Mesothelial cell of epicardium (in vitro differentiated cells): ENCODE results near the gene CHRM1. TPM values are rescaled to one million over a fixed set of nuclear protein-coding genes. Genes with fewer than 3 reads are reported as not detected.

ENCODE experiments used
- DNase-seq, 2 experiments: peaks; one replicate each; pipeline ENCODE4 v3.0.0; 2021; ENCODE audit warnings: low spot score in 2 of 2; ENCODE audit not compliant: unreplicated experiment in 2 of 2
- H3K27ac Mint-ChIP-seq: 2 replicates; pipeline ENCODE4 v1.8.0; 2021; ENCODE audit warnings: mixed read lengths
- H3K27me3 Mint-ChIP-seq: 2 replicates; pipeline ENCODE4 v1.8.0; 2021; ENCODE audit warnings: low read depth, mixed read lengths
- H3K36me3 Mint-ChIP-seq: 2 replicates; pipeline ENCODE4 v1.8.0; 2021; ENCODE audit warnings: mixed read lengths
- H3K4me1 Mint-ChIP-seq: 2 replicates; pipeline ENCODE4 v1.8.0; 2021; ENCODE audit warnings: mixed read lengths
- H3K4me3 Mint-ChIP-seq: 2 replicates; pipeline ENCODE4 v1.8.0; 2021; ENCODE audit warnings: mild to moderate bottlenecking, moderate library complexity, mixed read lengths
- H3K9me3 Mint-ChIP-seq: 2 replicates; pipeline ENCODE4 v1.8.0; 2021; ENCODE audit warnings: mixed read lengths
- total RNA-seq: library from RNA; stranded (reverse); gene quantifications from 3 replicates; pipeline ENCODE4 v1.2.1, GENCODE V29; 2021
- TF ChIP-seq, protein P1 (sequence below): fragments of 200-600 bp; sonication (generic); IDR thresholded peaks from one replicate; pipeline ENCODE4 v1.5.0; 2021; ENCODE audit warnings: antibody characterized with exemption; ENCODE audit not compliant: unreplicated experiment

Gene CHRM1
- total RNA-seq, 1 donor from 2014 or later: 0.09 TPM

- no peak for DNase-seq
- Mint-ChIP-seq H3K36me3 (no peaks in the 10 kb centered on the region), H3K27me3 (peaks cover 42% of the 10 kb centered on the region), H3K9me3 (no peaks in the 10 kb centered on the region), H3K4me3 (no peak overlapping the region), H3K4me1 (peaks cover 53% of the 10 kb centered on the region), H3K27ac (no peak overlapping the region)
- TF ChIP-seq, protein P1, sequence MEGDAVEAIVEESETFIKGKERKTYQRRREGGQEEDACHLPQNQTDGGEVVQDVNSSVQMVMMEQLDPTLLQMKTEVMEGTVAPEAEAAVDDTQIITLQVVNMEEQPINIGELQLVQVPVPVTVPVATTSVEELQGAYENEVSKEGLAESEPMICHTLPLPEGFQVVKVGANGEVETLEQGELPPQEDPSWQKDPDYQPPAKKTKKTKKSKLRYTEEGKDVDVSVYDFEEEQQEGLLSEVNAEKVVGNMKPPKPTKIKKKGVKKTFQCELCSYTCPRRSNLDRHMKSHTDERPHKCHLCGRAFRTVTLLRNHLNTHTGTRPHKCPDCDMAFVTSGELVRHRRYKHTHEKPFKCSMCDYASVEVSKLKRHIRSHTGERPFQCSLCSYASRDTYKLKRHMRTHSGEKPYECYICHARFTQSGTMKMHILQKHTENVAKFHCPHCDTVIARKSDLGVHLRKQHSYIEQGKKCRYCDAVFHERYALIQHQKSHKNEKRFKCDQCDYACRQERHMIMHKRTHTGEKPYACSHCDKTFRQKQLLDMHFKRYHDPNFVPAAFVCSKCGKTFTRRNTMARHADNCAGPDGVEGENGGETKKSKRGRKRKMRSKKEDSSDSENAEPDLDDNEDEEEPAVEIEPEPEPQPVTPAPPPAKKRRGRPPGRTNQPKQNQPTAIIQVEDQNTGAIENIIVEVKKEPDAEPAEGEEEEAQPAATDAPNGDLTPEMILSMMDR: no peak
Observed at GRCh38 chr11:62930157-62930556, 9.0 kb upstream of the CHRM1 start.

DNA sequence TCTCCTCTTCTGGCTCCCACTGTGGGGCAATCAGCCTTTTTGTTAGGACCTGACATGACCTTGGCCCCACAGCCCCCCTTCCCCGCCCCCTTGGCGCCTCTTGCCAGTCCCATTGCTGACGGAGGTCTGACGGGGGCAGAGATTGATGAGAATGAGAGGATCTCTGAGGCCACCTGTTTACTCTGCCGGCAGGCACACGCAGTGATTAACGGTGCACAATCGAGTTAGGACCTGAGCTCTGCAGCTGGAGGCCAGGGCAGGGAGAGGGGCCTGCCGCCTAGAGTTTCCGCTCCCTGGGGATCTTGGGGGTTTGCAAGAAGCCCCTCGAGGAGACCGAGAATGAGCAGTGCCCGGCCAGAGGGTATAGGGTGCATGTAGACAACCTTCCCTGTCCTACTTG is 6.8 kb upstream of the CHRM1 start:
- Mint-ChIP-seq H3K4me3 (no peak overlapping the region), H3K9me3 (no peaks in the 10 kb centered on the region), H3K27ac (no peak overlapping the region), H3K36me3 (no peaks in the 10 kb centered on the region), H3K27me3 (peaks cover 62% of the 10 kb centered on the region), H3K4me1 (peaks cover 59% of the 10 kb centered on the region)
- TF ChIP-seq, protein P1: no peak
- DNase-seq: no peak

DNA sequence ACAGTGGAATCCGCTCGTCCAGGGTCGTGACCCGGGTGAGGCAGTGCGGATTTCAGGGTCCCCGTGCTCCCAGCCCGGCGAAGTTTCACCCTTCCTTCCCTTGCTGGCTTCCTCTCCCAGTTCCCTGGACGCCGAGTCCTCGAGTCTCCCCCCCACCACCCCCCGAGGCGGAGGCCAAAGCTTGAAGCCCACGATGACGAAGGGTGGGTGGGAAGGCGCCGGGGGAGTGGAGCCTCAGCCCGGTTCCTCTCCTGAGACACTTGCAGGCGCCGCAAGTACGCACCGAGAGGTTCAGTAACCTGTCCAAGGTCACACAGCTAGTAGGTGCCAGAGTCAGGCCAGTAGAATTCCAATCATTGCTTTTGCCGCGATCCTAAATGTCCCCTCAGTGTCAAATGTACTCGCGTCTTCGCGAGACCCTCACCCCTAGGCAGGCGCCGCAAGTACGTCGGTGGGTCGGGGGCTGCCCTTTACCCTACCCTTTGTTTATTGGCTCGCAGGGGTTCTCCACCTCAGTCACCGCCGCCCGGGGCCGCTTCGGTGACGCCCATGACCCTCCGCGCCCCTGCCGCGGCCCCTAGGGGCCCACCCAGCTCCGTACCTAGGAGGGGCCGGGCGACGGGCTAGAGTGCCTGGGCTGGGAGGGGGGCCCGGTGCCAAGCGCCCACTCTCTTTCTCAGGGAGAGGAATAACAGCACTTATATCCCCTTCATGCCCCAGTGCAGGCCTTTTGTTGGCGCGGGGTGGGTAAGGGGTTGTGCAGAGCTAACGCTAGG is 5.7 kb upstream of the CHRM1 start:
- Mint-ChIP-seq H3K36me3 (no peaks in the 10 kb centered on the region), H3K9me3 (no peaks in the 10 kb centered on the region), H3K27me3 (peaks cover 69% of the 10 kb centered on the region), H3K4me3 (peak overlapping the region; percentile 55), H3K4me1 (peaks cover 65% of the 10 kb centered on the region), H3K27ac (no peak overlapping the region)
- no peak for DNase-seq
- TF ChIP-seq, protein P1: no peak

GRCh38 chr11:62925745-62926679 is 4.8 kb upstream of the CHRM1 start:
- DNase-seq: no peak
- no peaks in the 10 kb centered on the region for H3K36me3 Mint-ChIP-seq
- H3K27ac Mint-ChIP-seq: no peak overlapping the region
- TF ChIP-seq, protein P1: no peak
- H3K27me3 Mint-ChIP-seq: peaks cover 71% of the 10 kb centered on the region
- H3K4me3 Mint-ChIP-seq: peak overlapping the region; percentile 55
- H3K4me1 Mint-ChIP-seq: peaks cover 68% of the 10 kb centered on the region
- H3K9me3 Mint-ChIP-seq: no peaks in the 10 kb centered on the region

DNA sequence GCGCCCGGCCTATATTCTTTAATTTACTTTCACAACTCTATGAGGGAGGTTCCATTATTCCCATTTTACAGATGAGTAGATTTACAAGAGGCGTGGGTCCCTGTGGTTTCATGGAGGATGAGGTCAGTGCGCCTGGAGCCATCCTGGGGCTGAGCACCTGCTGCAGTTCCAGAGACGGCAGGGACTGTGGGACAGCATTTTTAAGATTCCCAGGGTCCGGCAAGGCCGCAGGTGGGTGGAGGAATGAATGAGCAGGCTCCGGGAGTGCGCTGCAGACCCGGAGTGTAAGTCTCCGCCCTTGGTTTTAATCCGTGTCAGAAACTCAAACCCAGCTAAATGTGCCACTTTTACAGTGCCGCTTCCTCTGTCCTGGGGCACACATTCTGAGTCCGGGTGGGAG is 4.1 kb upstream of the CHRM1 start:
- no peak overlapping the region for H3K27ac Mint-ChIP-seq
- peaks cover 71% of the 10 kb centered on the region for H3K27me3 Mint-ChIP-seq

More for the DNA sequence above, 4.1 kb upstream of the CHRM1 start:
- no peaks in the 10 kb centered on the region for H3K9me3 Mint-ChIP-seq
- no peak for DNase-seq
- no peaks in the 10 kb centered on the region for H3K36me3 Mint-ChIP-seq
- peak overlapping the region; percentile 55 for H3K4me3 Mint-ChIP-seq
- TF ChIP-seq, protein P1: no peak
- peaks cover 64% of the 10 kb centered on the region for H3K4me1 Mint-ChIP-seq
